ENCODE measurements around the gene ARID1B. TPM values are rescaled to one million over a fixed set of nuclear protein-coding genes. Genes with fewer than 3 reads are reported as not detected.

Gene ARID1B
- total RNA-seq, 1 donor from 2014 or later: 223 TPM

GRCh38 chr6:156790711-156791319, 13.6 kb downstream of the ARID1B start:
- DNase-seq (ENCODE audit: low spot score): no peak

- no peak for DNase-seq (ENCODE audit: low spot score)
Observed at GRCh38 chr6:156791320-156791850, 14.2 kb downstream of the ARID1B start.

GRCh38 chr6:156793200-156793599, 16.0 kb downstream of the ARID1B start:
- DNase-seq (ENCODE audit: low spot score): no peak

- DNase-seq (ENCODE audit: low spot score): no peak
Observed at GRCh38 chr6:156794546-156795354, 17.6 kb downstream of the ARID1B start.

GRCh38 chr6:156795825-156796224, 18.6 kb downstream of the ARID1B start:
- DNase-seq (ENCODE audit: low spot score): no peak

- no peak for DNase-seq (ENCODE audit: low spot score)
Observed at GRCh38 chr6:156796627-156797026, 19.4 kb downstream of the ARID1B start.

GRCh38 chr6:156797901-156798735, 20.9 kb downstream of the ARID1B start:
- no peak for DNase-seq (ENCODE audit: low spot score)

GRCh38 chr6:156801712-156802111, 24.5 kb downstream of the ARID1B start:
- no peak for DNase-seq (ENCODE audit: low spot score)

GRCh38 chr6:156803353-156803752, 26.2 kb downstream of the ARID1B start:
- no peak for DNase-seq (ENCODE audit: low spot score)

- no peak for DNase-seq (ENCODE audit: low spot score)
Observed at GRCh38 chr6:156804402-156804801, 27.2 kb downstream of the ARID1B start.

- DNase-seq (ENCODE audit: low spot score): no peak
Observed at GRCh38 chr6:156806155-156806554, 29.0 kb downstream of the ARID1B start.

- no peak for DNase-seq (ENCODE audit: low spot score)
Observed at GRCh38 chr6:156807028-156807427, 29.9 kb downstream of the ARID1B start.

GRCh38 chr6:156807795-156808194, 30.6 kb downstream of the ARID1B start:
- DNase-seq (ENCODE audit: low spot score): no peak

- no peak for DNase-seq (ENCODE audit: low spot score)
Observed at GRCh38 chr6:156808287-156808686, 31.1 kb downstream of the ARID1B start.

GRCh38 chr6:156809034-156809433, 31.9 kb downstream of the ARID1B start:
- no peak for DNase-seq (ENCODE audit: low spot score)

GRCh38 chr6:156809446-156810178, 32.4 kb downstream of the ARID1B start:
- no peak for DNase-seq (ENCODE audit: low spot score)

GRCh38 chr6:156814036-156814581, 36.9 kb downstream of the ARID1B start:
- DNase-seq (ENCODE audit: low spot score): no peak

GRCh38 chr6:156816505-156816904, 39.3 kb downstream of the ARID1B start:
- no peak for DNase-seq (ENCODE audit: low spot score)

GRCh38 chr6:156820089-156820798, 43.1 kb downstream of the ARID1B start:
- DNase-seq (ENCODE audit: low spot score): no peak

GRCh38 chr6:156821707-156822106, 44.5 kb downstream of the ARID1B start:
- no peak for DNase-seq (ENCODE audit: low spot score)
